K562 (cell line): ENCODE data around the gene SNIP1. TPM values are rescaled to one million over a fixed set of nuclear protein-coding genes. Genes with fewer than 3 reads are reported as not detected.

Experiments used
- ATAC-seq: fragments of 200-7000 bp; cut with Tn5 transposase; 3 replicates; pipeline ENCODE4 v1.9.1; 2020; ENCODE audit warnings: moderate library complexity
- BruUV-seq: library from RNA; stranded (reverse); fragments of 400-500 nt; replicated peaks from 2 replicates; lab custom pipeline; 2021; lab: Mats Ljungman, UMichigan
- CTCF ChIA-PET: fragments of 300-600 bp; formaldehyde crosslinking; extraction: SDS; loops from one replicate; lab custom pipeline; 2021; ENCODE audit warnings: low intra/inter-chr PET ratio; lab: Yijun Ruan, JAX
- POLR2A ChIA-PET: fragments of 300-600, 350-650 bp; sonication (Branson Sonifier 250); formaldehyde crosslinking; extraction: SDS; loops from one replicate; lab custom pipeline; 2021; ENCODE audit warnings: antibody characterized with exemption, inconsistent platforms; lab: Yijun Ruan, JAX
- DNase-seq, 4 experiments: peaks; one replicate each; pipeline versions ENCODE4 v3.0.0 to v3.0.0-alpha.2; 2011 to 2018; ENCODE audit warnings: low spot score in 3 of 4, mixed read lengths in 3 of 4; ENCODE audit errors: extremely low read depth in 1 of 4
- FAIRE-seq: peaks from 2 replicates; lab custom pipeline; 2011; peaks lifted over from hg19 to GRCh38; lab: Jason Lieb, UNC
- H2AFZ ChIP-seq: 2 replicates; pipeline ENCODE4 v1.6.0; 2011; ENCODE audit warnings: low read depth, low read length, control low read depth, inconsistent platforms
- H3K27ac ChIP-seq: fragments of 200-600 bp; 3 replicates; pipeline ENCODE4 v1.8.0; 2011; ENCODE audit warnings: low read depth, mild to moderate bottlenecking, control low read depth, inconsistent platforms, low read length, moderate library complexity, mixed read lengths; ENCODE audit errors: extremely low read depth
- H3K27me3 ChIP-seq, 2 experiments: fragments of 300-600 bp in 1 of 2; 2 replicates in 1 of 2; 3 replicates in 1 of 2; pipeline versions ENCODE4 v1.6.0 to v1.8.0; 2011; ENCODE audit warnings: inconsistent platforms in 2 of 2, low read length in 2 of 2, mild to moderate bottlenecking in 1 of 2, mixed read lengths in 1 of 2, moderate library complexity in 1 of 2; ENCODE audit not compliant: control insufficient read depth in 2 of 2, insufficient read depth in 2 of 2
- H3K36me3 ChIP-seq: fragments of 300-600 bp; 3 replicates; pipeline ENCODE4 v1.8.0; 2011; ENCODE audit warnings: mild to moderate bottlenecking, low read length, inconsistent platforms; ENCODE audit not compliant: control insufficient read depth, insufficient read depth
- H3K4me1 ChIP-seq, 2 experiments: fragments of 200-600 bp in 1 of 2; replicated peaks in 1 of 2; 2 replicates in 1 of 2; 3 replicates in 1 of 2; pipeline versions ENCODE4 v1.5.1 to v1.8.0; 2011; ENCODE audit warnings: inconsistent platforms in 2 of 2, low read length in 2 of 2, mild to moderate bottlenecking in 1 of 2, mixed read lengths in 1 of 2, moderate library complexity in 1 of 2; ENCODE audit not compliant: control insufficient read depth in 2 of 2, insufficient read depth in 2 of 2
- H3K4me2 ChIP-seq: 2 replicates; pipeline ENCODE4 v1.6.1; 2011; ENCODE audit warnings: low read length, control low read depth, inconsistent platforms, mixed read lengths; ENCODE audit not compliant: insufficient read depth
- H3K4me3 ChIP-seq: fragments of 200-600 bp; sonication (generic), shearing (Covaris generic); 2 replicates; pipeline ENCODE4 v1.5.1; 2016; ENCODE audit warnings: control low read depth, inconsistent platforms
- H3K79me2 ChIP-seq: fragments of 200-600 bp; 3 replicates; pipeline ENCODE4 v1.8.0; 2011; ENCODE audit warnings: low read length, inconsistent platforms; ENCODE audit not compliant: control insufficient read depth, insufficient read depth
- H3K9ac ChIP-seq, 2 experiments: 2 replicates each; pipeline versions ENCODE4 v1.6.0 to v1.6.1; 2011; ENCODE audit warnings: low read depth in 2 of 2, low read length in 2 of 2, control low read depth in 1 of 2, inconsistent platforms in 1 of 2, mild to moderate bottlenecking in 1 of 2, mixed read lengths in 1 of 2; ENCODE audit not compliant: insufficient read depth in 1 of 2
- H3K9me1 ChIP-seq: one replicate; pipeline ENCODE4 v1.6.0; 2011; ENCODE audit warnings: inconsistent platforms, mild to moderate bottlenecking, low read length, moderate library complexity; ENCODE audit not compliant: control insufficient read depth, insufficient read depth
- H3K9me3 ChIP-seq: replicated peaks from 2 replicates; pipeline ENCODE4 v1.5.1; 2011; ENCODE audit warnings: low read depth, low read length, inconsistent platforms; ENCODE audit not compliant: control insufficient read depth, insufficient read depth
- H4K20me1 ChIP-seq: replicated peaks from 2 replicates; pipeline ENCODE4 v1.6.1; 2011; ENCODE audit warnings: low read length, inconsistent platforms, mixed read lengths; ENCODE audit not compliant: control insufficient read depth, insufficient read depth
- CAMTA2 ChIP-seq: fragments of 250-450 bp; sonication (Bioruptor Pico); conservative IDR thresholded peaks from 2 replicates; pipeline ENCODE4 v1.5.1; 2022
- DACH1 ChIP-seq: fragments of 450-650 bp; IDR thresholded peaks from 2 replicates; pipeline ENCODE4 v1.6.1; 2018; ENCODE audit not compliant: partially characterized antibody
- ETS2 ChIP-seq: IDR thresholded peaks from 2 replicates; pipeline ENCODE4 v1.6.1; 2016; ENCODE audit warnings: borderline replicate concordance, missing genetic modification characterization, mild to moderate bottlenecking, moderate library complexity, missing compliant biosample characterization; ENCODE audit not compliant: poor library complexity, severe bottlenecking
- HDAC8 ChIP-seq: fragments of 450-650 bp; IDR thresholded peaks from 2 replicates; pipeline ENCODE4 v1.6.1; 2016; ENCODE audit warnings: mild to moderate bottlenecking, missing genetic modification characterization, moderate library complexity, missing compliant biosample characterization
- HIVEP1 ChIP-seq: fragments of 250-450 bp; sonication (Bioruptor Pico); IDR thresholded peaks from 2 replicates; pipeline ENCODE4 v1.4.0; 2020; ENCODE audit warnings: mild to moderate bottlenecking
- HNRNPL ChIP-seq: fragments of 200-400 bp; formaldehyde crosslinking; IDR thresholded peaks from 2 replicates; pipeline ENCODE4 v1.6.1; 2017; ENCODE audit warnings: low read depth, mild to moderate bottlenecking, low read length
- MAFF ChIP-seq: IDR thresholded peaks from 2 replicates; pipeline ENCODE4 v1.6.1; 2012; ENCODE audit warnings: low read length, improper control_type of control experiment
- NCOA6 ChIP-seq: fragments of 450-650 bp; IDR thresholded peaks from 2 replicates; pipeline ENCODE4 v1.6.1; 2017; ENCODE audit warnings: mild to moderate bottlenecking
- SRSF7 ChIP-seq: fragments of 200-400 bp; formaldehyde crosslinking; optimal IDR thresholded peaks from 2 replicates; pipeline ENCODE3; 2017; ENCODE audit warnings: mild to moderate bottlenecking, low read depth, low read length
- STAT5A ChIP-seq: IDR thresholded peaks from 2 replicates; pipeline ENCODE4 v1.6.1; 2012; ENCODE audit warnings: low read length, inconsistent platforms, borderline replicate concordance
- ZBTB17 ChIP-seq: fragments of 450-650 bp; formaldehyde crosslinking; IDR thresholded peaks from 2 replicates; pipeline ENCODE4 v1.4.0; 2020; ENCODE audit warnings: mild to moderate bottlenecking
- ZKSCAN1 ChIP-seq: fragments of 150-350 bp; IDR thresholded peaks from 2 replicates; pipeline ENCODE4 v1.6.1; 2016; ENCODE audit warnings: low read depth, low read length
- WGBS: fragments of 100-300 bp; shearing (Covaris generic); methylation state at CpG from one replicate; pipeline ENCODE4 v1.1.6; 2016; ENCODE audit warnings: low coverage, mixed read lengths; ENCODE audit not compliant: insufficient coverage; ENCODE audit errors: missing lambda C conversion rate; 5-methylcytosine and 5-hydroxymethylcytosine counted together
- in situ Hi-C: fragments of 300-500 bp; cut with MboI; formaldehyde crosslinking; loops from 4 replicates; pipeline ENCODE4 v1.15.0; 2018; ENCODE audit warnings: inconsistent platforms, mixed read lengths
- intact Hi-C: fragments of 100-400 bp; cut with micrococcal nuclease; formaldehyde crosslinking; loops from 2 replicates; pipeline ENCODE4 v1.14.2; 2022
- polyA plus RNA-seq, 8 experiments: library from polyadenylated mRNA; depleted of rRNA in 4 of 8; stranded (reverse) in 5 of 8; unstranded in 3 of 8; fragments of >200 nt; fragmentation: Nextera tagmentation in 2 of 8; fragmentation: Illumina TruSeq in 1 of 8; extraction: Ambion mirVana in 2 of 8; extraction: Trizol in 1 of 8; gene quantifications; 2 replicates each; pipeline versions ENCODE4 v1.2.1 to v1.2.3, GENCODE V29; 2011 to 2014; ENCODE audit warnings: inconsistent platforms in 1 of 8, missing spikeins in 1 of 8
- total RNA-seq, 7 experiments: library from RNA; depleted of rRNA in 6 of 7; stranded (reverse); fragments of >200 nt in 6 of 7; fragmentation: Illumina TruSeq in 2 of 7; extraction: Trizol in 2 of 7; gene quantifications; 2 replicates each; pipeline versions ENCODE4 v1.2.1 to v1.2.3, GENCODE V29; 2011 to 2021; ENCODE audit warnings: low replicate concordance in 1 of 7
- TF ChIP-seq, protein P1 (sequence below): IDR thresholded peaks from 2 replicates; pipeline ENCODE4 v1.6.1; 2011; ENCODE audit warnings: borderline replicate concordance, low read depth, mild to moderate bottlenecking, moderate library complexity, low read length; ENCODE audit not compliant: insufficient read depth, poor library complexity, severe bottlenecking
- TF ChIP-seq, protein P2 (sequence below): fragments of 250-450 bp; sonication (Bioruptor Pico); IDR thresholded peaks from 2 replicates; pipeline ENCODE4 v1.8.0; 2022; ENCODE audit warnings: moderate library complexity, mild to moderate bottlenecking, inconsistent platforms

Gene SNIP1
- total and polyA plus RNA-seq, 9 of the 15 experiments (the other 6 are each of a cell fraction or from before 2014, with no cell fraction given) = 2.9 to 25.9 (median 14.6) TPM

DNA sequence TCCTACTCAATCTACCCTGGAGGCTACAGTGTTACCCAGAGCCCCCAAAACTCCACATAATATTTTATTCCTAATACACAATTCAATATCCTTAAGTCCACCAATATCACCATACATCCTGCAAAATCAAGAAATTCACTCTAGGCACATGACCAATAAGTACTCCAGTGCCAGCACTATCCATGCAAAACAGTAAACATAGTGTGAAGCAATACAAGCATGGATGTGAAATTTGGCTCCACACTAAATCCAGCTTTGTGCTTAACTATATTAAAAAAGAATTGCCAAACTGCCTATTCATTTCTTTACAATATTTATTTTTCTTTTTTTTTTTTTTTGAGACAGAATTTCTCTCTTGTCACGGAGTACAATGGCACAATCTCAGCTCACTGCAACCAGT lies 36.5 kb downstream of the SNIP1 start:
- CTCF ChIA-PET = no interaction called here
- Histone ChIP-seq H3K79me2 (peaks cover 25% of the 10 kb centered on the region), H4K20me1 (peaks cover 4% of the 10 kb centered on the region; the same call in 1 of the 2 replicates), H3K36me3 (peaks cover 9% of the 10 kb centered on the region), H3K9me3 (no peaks in the 10 kb centered on the region), H3K4me3 (no peak overlapping the region), H3K9ac (no peak overlapping the region), H3K4me2 (no peak overlapping the region), H3K27me3 (no peaks in the 10 kb centered on the region), H3K27ac (no peak overlapping the region), H3K9me1 (peaks cover 4% of the 10 kb centered on the region), H2AFZ (no peak overlapping the region), H3K4me1 (peaks cover 13 to 17% of the 10 kb centered on the region in 2 experiments; a peak in 4 of 5 replicates)
- TF ChIP-seq MAFF (no peak), HNRNPL (no peak), DACH1 (no peak), HIVEP1 (no peak), NCOA6 (no peak), ZKSCAN1 (no peak), HDAC8 (tag) (no peak), SRSF7 (no peak), ETS2 (no peak), ZBTB17 (CRISPR knock-in tag) (no peak), STAT5A (no peak), CAMTA2 (no peak)
- TF ChIP-seq, protein P1, sequence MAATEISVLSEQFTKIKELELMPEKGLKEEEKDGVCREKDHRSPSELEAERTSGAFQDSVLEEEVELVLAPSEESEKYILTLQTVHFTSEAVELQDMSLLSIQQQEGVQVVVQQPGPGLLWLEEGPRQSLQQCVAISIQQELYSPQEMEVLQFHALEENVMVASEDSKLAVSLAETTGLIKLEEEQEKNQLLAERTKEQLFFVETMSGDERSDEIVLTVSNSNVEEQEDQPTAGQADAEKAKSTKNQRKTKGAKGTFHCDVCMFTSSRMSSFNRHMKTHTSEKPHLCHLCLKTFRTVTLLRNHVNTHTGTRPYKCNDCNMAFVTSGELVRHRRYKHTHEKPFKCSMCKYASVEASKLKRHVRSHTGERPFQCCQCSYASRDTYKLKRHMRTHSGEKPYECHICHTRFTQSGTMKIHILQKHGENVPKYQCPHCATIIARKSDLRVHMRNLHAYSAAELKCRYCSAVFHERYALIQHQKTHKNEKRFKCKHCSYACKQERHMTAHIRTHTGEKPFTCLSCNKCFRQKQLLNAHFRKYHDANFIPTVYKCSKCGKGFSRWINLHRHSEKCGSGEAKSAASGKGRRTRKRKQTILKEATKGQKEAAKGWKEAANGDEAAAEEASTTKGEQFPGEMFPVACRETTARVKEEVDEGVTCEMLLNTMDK = no peak
- TF ChIP-seq, protein P2, sequence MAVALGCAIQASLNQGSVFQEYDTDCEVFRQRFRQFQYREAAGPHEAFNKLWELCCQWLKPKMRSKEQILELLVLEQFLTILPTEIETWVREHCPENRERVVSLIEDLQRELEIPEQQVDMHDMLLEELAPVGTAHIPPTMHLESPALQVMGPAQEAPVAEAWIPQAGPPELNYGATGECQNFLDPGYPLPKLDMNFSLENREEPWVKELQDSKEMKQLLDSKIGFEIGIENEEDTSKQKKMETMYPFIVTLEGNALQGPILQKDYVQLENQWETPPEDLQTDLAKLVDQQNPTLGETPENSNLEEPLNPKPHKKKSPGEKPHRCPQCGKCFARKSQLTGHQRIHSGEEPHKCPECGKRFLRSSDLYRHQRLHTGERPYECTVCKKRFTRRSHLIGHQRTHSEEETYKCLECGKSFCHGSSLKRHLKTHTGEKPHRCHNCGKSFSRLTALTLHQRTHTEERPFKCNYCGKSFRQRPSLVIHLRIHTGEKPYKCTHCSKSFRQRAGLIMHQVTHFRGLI = no peak
- no TSS peak for BruUV-seq
- intact Hi-C loops = no loop called here
- DNase-seq = no peak
- WGBS = 80% methylated on average over 1 of the region's 1 CpG
- no peak for ATAC-seq
- no peak for FAIRE-seq
- in situ Hi-C loops = no loop called here
- POLR2A ChIA-PET = no interaction called here
